RWPE1 (cell line): ENCODE results near the gene SLC9A7.

Experiments
- CTCF ChIA-PET: fragments of 350-600 bp; sonication (Branson Sonifier 250); formaldehyde crosslinking; extraction: SDS; loops from one replicate; lab custom pipeline; 2021; lab: Yijun Ruan, JAX
- POLR2A ChIA-PET: fragments of 400-600 bp; formaldehyde crosslinking; extraction: SDS; loops from one replicate; lab custom pipeline; 2020; ENCODE audit warnings: antibody characterized with exemption; ENCODE audit not compliant: low non-redundant PET; lab: Yijun Ruan, JAX
- DNase-seq: peaks from one replicate; pipeline ENCODE4 v3.0.0; 2012; ENCODE audit warnings: low spot score
- H3K27ac ChIP-seq: fragments of 450-650 bp; 2 replicates; pipeline ENCODE4 v1.5.1; 2017
- CTCF ChIP-seq: fragments of 450-650 bp; conservative IDR thresholded peaks from 2 replicates; pipeline ENCODE4 v1.5.1; 2017; ENCODE audit warnings: low read depth, mild to moderate bottlenecking

Gene SLC9A7

GRCh38 chrX:46770000-46770816 lies 11.3 kb upstream of the SLC9A7 start:
- POLR2A ChIA-PET = no interaction called here

GRCh38 chrX:46762963-46763362 lies 4.0 kb upstream of the SLC9A7 start:
- no peak for DNase-seq
- H3K27ac ChIP-seq = no peak overlapping the region
- ChIA-PET CTCF (no interaction called here), POLR2A (no interaction called here)
- TF ChIP-seq CTCF = no peak

More at GRCh38 chrX:46770000-46770816, 11.3 kb upstream of the SLC9A7 start:
- CTCF ChIA-PET = interaction anchor here (0.7 to 0.8 kb wide), 3 partner anchors 10 to 247 kb away, joined by 3 to 4 read pairs (median 4); no protein-coding TSS in a partner anchor
- no peak for DNase-seq
- no peak overlapping the region for H3K27ac ChIP-seq
- TF ChIP-seq CTCF = no peak

GRCh38 chrX:46759645-46759974 lies 692 bp upstream of the SLC9A7 start:
- no peak for DNase-seq
- no peak overlapping the region for H3K27ac ChIP-seq
- TF ChIP-seq CTCF = no peak
- ChIA-PET POLR2A (no interaction called here), CTCF (interaction anchor here (0.5 to 1.8 kb wide), 3 partner anchors 30 to 69 kb away, joined by 3 to 5 read pairs (median 3); no protein-coding TSS in a partner anchor)

GRCh38 chrX:46758163-46758955 lies 559 bp downstream of the SLC9A7 start:
- TF ChIP-seq CTCF = no peak
- DNase-seq = no peak
- ChIA-PET POLR2A (no interaction called here), CTCF (interaction anchor here (0.6 to 0.8 kb wide), 2 partner anchors 34 to 38 kb away, joined by 3 read pairs; no protein-coding TSS in a partner anchor)
- no peak overlapping the region for H3K27ac ChIP-seq

GRCh38 chrX:46757593-46757992 lies 1.3 kb downstream of the SLC9A7 start:
- TF ChIP-seq CTCF = no peak
- H3K27ac ChIP-seq = no peak overlapping the region
- POLR2A ChIA-PET = no interaction called here
- no peak for DNase-seq
- CTCF ChIA-PET = no interaction called here

GRCh38 chrX:46757052-46757451 lies 1.9 kb downstream of the SLC9A7 start:
- no peak for DNase-seq
- POLR2A ChIA-PET = no interaction called here
- CTCF ChIA-PET = no interaction called here
- TF ChIP-seq CTCF = no peak
- no peak overlapping the region for H3K27ac ChIP-seq
